A549 (cell line): Measurements from ENCODE around the gene MARK3.

ENCODE experiments used
- BCL3 ChIP-seq: fragments of >200 bp; sonication (Bioruptor Twin); formaldehyde crosslinking; IDR thresholded peaks from 3 replicates; pipeline ENCODE4 v1.6.1; 2016
- CBX2 ChIP-seq: fragments of 200-600 bp; sonication (generic); IDR thresholded peaks from 2 replicates; pipeline ENCODE4 v1.6.1; 2016; ENCODE audit warnings: low read depth, mild to moderate bottlenecking, borderline replicate concordance
- CHD4 ChIP-seq: fragments of 200-600 bp; sonication (generic); IDR thresholded peaks from 2 replicates; pipeline ENCODE4 v1.6.1; 2016; ENCODE audit warnings: antibody characterized with exemption, mild to moderate bottlenecking, borderline replicate concordance
- CTCF ChIP-seq: fragments of >200 bp; sonication (Bioruptor Twin); formaldehyde crosslinking; IDR thresholded peaks from 3 replicates; pipeline ENCODE4 v1.5.1; 2016
- EP300 ChIP-seq, 2 experiments: fragments of >200 bp; sonication (Bioruptor Twin); formaldehyde crosslinking; IDR thresholded peaks; 2 replicates in 1 of 2; 3 replicates in 1 of 2; pipeline ENCODE4 v1.6.1; 2016 to 2017
- MAZ ChIP-seq: fragments of 150-350 bp; IDR thresholded peaks from 2 replicates; pipeline ENCODE4 v1.6.1; 2014; ENCODE audit warnings: antibody characterized with exemption, low read depth, low read length, borderline replicate concordance
- MYC ChIP-seq: IDR thresholded peaks from 2 replicates; pipeline ENCODE4 v1.6.1; 2012; ENCODE audit warnings: mild to moderate bottlenecking, inconsistent platforms, low read length, improper control_type of control experiment, borderline replicate concordance
- RARB ChIP-seq: fragments of 250-450 bp; sonication (Bioruptor Pico); IDR thresholded peaks from 2 replicates; pipeline ENCODE4 v1.8.0; 2021; ENCODE audit warnings: mild to moderate bottlenecking, moderate library complexity
- REST ChIP-seq: fragments of 200-600 bp; sonication (generic); IDR thresholded peaks from 2 replicates; pipeline ENCODE4 v1.6.1; 2016; ENCODE audit warnings: antibody characterized with exemption, mild to moderate bottlenecking, moderate library complexity
- RNF2 ChIP-seq: fragments of 200-600 bp; sonication (generic); IDR thresholded peaks from 2 replicates; pipeline ENCODE4 v1.6.1; 2016; ENCODE audit warnings: low read depth, mild to moderate bottlenecking, antibody characterized with exemption, moderate library complexity, borderline replicate concordance
- SMC3 ChIP-seq: fragments of >200 bp; sonication (Bioruptor Twin); formaldehyde crosslinking; IDR thresholded peaks from 3 replicates; pipeline ENCODE4 v1.6.1; 2018; ENCODE audit warnings: inconsistent platforms

GRCh38 chr14:103501041-103501870 lies 116.0 kb downstream of the MARK3 start:
- TF ChIP-seq EP300 (IDR thresholded peaks at IDR 0.05) (no peak), RNF2 (no peak), MAZ (no peak), REST (no peak), CBX2 (no peak), BCL3 (no peak), RARB (CRISPR knock-in tag) (no peak), SMC3 (no peak), CTCF (no peak), MYC (no peak), CHD4 (no peak)
